IPS-11a (cell line): ENCODE data around the gene TAF1.
"Not testable (repeated sequence)": the region's sequence is repeated elsewhere in the genome, so short reads cannot be mapped to it uniquely, and the experiment has no call there.

ENCODE experiments used
- H3K4me3 ChIP-seq: one replicate; pipeline ENCODE4 v1.5.1; 2013; ENCODE audit warnings: low read depth, low read length, control low read depth

Gene TAF1

GRCh38 chrX:71365875-71366673 is at the start of gene TAF1:
TSS of gene TAF1 (plus strand) at chrX:71366357. CDS start at chrX:71366375, 18 bp downstream.
- H3K4me3 ChIP-seq: peak within 1 kb of the TSS; percentile 82

DNA sequence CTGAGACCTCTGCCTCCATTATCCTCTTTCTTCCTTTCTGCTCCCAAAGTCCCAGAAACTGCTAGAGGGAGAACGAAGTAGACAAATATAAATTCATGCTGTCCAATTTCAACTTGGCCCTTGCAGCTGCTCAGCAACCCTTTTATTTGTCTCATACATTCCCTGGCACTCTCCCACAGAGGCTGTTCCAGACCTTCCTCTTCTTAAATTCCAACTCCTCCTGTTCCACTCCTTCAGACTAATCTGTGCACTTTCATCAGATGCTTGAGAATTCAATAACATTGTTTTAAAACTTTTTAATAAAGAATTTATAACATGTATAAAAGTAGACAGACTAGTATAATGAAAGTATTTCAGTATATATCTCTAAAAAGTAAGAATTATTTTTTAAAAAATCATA is 49.2 kb upstream of the TAF1 start:
- not testable (repeated sequence) for H3K4me3 ChIP-seq

DNA sequence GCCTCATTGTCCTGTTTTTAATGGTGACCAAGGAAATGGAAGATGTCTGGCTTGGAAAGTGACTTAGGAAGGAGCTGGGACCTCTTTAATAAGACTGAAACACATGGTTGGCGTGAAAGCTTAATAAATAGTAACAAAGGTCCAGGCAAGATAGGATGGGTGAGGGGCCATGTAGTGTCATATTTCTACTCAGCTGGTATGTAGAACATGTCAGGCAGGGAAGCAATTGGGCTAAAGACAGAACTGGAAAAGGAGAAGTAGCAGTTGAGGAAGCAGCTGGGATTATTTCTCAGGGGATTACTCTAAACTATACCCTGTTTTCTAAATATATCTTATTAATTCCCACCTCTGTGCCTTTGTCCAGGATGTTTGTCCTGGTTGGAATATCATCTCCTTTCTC is 46.0 kb upstream of the TAF1 start:
- no peak overlapping the region for H3K4me3 ChIP-seq

- no peak overlapping the region for H3K4me3 ChIP-seq
Observed at GRCh38 chrX:71321731-71322130, 44.4 kb upstream of the TAF1 start.

GRCh38 chrX:71324452-71324851 is 41.7 kb upstream of the TAF1 start:
- H3K4me3 ChIP-seq: not testable (repeated sequence)

DNA sequence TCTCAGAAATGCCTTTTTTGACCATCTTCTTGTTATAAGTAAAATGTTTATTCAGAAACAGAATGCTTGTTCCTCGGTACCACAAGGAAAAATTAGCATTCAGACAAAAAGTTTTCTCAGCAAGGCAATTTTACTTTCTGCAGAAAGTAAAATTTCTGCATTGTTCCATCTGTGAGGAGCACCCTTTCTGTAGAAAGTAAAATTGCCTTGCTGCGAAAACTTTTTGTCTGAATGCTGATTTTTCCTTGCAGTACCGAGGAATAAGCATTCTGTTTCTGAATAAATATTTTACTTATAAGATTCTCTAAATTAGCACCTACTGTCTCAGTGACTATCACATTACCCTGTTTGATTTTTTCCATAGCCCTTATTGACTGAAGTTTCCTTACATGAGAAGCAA is 39.8 kb upstream of the TAF1 start:
- H3K4me3 ChIP-seq: no peak overlapping the region

- H3K4me3 ChIP-seq: not testable (repeated sequence)
Observed at GRCh38 chrX:71349151-71349665, 16.9 kb upstream of the TAF1 start.

GRCh38 chrX:71349867-71350266 is 16.3 kb upstream of the TAF1 start:
- H3K4me3 ChIP-seq: not testable (repeated sequence)

DNA sequence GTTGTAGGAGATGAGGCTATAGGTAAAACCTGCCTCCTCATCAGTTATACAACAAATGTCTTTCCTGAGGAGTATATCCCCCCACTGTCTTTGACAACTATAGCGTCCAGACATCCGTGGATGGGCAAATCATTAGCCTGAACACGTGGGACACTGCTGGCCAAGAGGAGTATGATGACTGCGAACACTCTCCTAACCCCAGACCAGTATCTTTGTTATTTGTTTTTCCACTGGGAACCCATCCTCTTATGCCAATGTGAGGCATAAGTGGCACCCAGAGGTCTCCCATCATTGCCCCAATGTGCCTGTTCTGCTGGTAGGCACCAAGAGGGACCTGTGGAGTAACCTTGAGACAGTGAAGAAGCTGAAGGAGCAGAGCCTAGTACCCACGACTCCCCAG is 13.7 kb upstream of the TAF1 start:
- not testable (repeated sequence) for H3K4me3 ChIP-seq

- H3K4me3 ChIP-seq: no peak overlapping the region
Observed at GRCh38 chrX:71364221-71364620, 1.9 kb upstream of the TAF1 start.

GRCh38 chrX:71365356-71365874 is 742 bp upstream of the TAF1 start:
- peak overlapping the region; percentile 57 for H3K4me3 ChIP-seq

- H3K4me3 ChIP-seq: peak overlapping the region; percentile 82
Observed at GRCh38 chrX:71366674-71367256, 608 bp downstream of the TAF1 start.

DNA sequence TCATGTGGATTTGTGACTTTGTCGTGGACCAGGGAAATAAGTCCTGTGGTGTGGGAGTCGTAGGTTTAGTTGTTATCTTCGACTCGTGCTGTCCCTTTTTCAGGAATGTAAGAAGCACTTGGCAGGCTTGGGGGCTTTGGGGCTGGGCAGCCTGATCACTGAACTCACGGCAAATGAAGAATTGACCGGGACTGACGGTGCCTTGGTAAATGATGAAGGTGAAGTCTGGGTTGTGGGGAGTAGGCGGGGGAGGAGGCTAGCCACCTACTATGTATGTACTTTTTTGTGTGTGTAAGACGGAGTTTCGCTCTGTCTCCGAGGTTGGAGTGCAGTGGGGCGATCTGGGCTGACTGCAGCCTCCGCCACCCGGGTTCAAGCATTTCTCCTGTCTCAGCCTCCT is 1.2 kb downstream of the TAF1 start:
- peak overlapping the region; percentile 82 for H3K4me3 ChIP-seq

DNA sequence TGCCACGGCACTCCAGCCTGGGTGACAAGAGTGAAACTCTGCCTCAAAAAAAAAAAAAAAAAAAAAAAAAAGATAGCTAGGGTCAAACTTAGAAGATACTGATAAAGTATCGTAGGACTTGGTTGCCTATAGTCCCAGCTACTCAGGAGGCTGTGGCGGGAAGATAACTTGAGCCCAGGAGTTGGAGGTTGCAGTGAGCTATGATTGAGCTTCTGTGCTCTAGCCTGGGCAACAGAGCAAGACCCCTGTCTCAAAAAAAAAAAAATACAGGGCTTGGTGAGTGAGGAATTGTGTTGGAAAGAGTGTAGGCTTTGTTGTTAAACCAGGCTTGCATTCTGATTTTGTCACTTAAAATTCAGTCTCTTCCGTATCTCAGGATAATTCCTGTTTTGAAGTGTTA is 6.2 kb downstream of the TAF1 start:
- H3K4me3 ChIP-seq: no peak overlapping the region

GRCh38 chrX:71378732-71379131 is 12.6 kb downstream of the TAF1 start:
- H3K4me3 ChIP-seq: no peak overlapping the region

DNA sequence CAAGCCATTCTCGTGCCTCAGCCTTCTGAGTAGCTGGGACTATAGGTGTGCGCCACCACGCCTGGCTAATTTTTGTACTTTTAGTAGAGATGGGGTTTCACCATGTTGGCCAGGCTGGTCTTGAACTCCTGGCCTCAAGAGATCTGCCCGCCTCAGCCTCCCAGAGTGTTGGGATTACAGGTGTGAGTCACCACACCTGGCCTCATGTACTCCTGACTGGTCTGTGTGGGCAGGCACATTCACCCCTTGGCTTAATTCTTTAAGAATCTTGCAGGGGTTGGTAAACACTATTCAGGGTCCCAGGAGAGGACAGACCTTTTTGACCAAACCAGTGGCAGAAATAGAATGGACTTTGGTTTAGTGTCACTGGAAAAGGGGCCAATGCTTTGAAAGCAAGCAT is 25.6 kb downstream of the TAF1 start:
- H3K4me3 ChIP-seq: not testable (repeated sequence)

DNA sequence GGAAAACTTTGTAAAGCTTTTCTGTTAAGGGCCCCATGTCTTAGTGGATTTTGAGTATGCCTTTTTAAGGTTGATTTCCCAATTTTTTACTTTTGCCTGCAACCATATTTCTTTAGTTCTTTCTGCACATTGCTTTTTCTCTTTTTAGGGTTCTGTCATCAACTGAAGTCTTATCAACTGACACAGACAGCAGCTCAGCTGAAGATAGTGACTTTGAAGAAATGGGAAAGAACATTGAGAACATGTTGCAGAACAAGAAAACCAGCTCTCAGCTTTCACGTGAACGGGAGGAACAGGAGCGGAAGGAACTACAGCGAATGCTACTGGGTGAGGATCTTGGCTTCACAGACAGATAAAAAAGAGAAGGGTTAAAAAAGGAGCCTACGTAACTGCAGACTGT is 27.8 kb downstream of the TAF1 start:
- no peak overlapping the region for H3K4me3 ChIP-seq

- no peak overlapping the region for H3K4me3 ChIP-seq
Observed at GRCh38 chrX:71396576-71396975, 30.4 kb downstream of the TAF1 start.

DNA sequence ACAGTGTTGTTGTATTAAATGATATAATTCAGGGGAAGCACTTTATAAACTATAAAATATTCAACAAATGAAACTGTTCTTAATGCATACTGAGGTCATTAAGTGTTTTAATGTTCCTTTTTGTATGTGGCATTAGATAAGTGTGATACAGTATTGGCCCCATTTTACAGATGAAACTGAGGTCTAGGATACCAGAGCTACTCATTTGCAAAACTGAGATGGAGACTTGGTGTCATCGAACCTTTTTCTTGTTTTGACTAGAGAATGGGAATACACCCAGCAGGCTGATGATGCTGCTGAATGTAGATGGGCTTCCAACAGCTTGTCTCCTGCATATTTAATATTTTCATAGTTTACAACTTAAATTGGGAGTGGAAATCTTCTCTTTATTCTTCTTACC is 34.6 kb downstream of the TAF1 start:
- no peak overlapping the region for H3K4me3 ChIP-seq

GRCh38 chrX:71416260-71416659 is 50.1 kb downstream of the TAF1 start:
- not testable (repeated sequence) for H3K4me3 ChIP-seq

DNA sequence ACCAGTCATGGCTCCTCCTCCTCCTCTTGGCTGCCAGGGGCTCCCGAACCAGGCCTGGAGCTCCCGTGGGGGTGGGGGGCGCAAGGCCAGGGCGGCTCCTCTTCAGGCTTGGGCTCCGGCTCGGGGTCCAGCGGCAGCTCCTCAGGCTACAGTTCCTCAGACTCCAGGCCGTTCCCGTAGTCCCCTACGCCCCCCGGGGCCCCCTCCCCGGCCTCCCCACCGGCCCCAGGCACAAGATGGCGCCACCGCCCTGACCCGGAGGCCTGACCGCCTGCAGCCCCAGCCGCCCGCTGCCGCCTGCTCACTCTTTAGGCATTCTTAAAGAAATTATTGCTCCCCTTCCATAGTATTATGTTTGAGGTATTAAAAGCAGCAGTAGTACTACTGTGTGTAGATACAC is 54.5 kb downstream of the TAF1 start:
- no peak overlapping the region for H3K4me3 ChIP-seq

- H3K4me3 ChIP-seq: no peak overlapping the region
Observed at GRCh38 chrX:71432733-71433132, 66.6 kb downstream of the TAF1 start.
